BJ (cell line): Measurements from ENCODE around the gene PIGQ. TPM values are rescaled to one million over a fixed set of nuclear protein-coding genes. Genes with fewer than 3 reads are reported as not detected.

Experiments used
- CTCF ChIA-PET: fragments of 350-600 bp; formaldehyde crosslinking; extraction: SDS; loops from one replicate; lab custom pipeline; 2021; ENCODE audit warnings: antibody characterized with exemption, inconsistent platforms; lab: Yijun Ruan, JAX
- POLR2A ChIA-PET: fragments of 300-600 bp; sonication (Branson Sonifier 250); formaldehyde crosslinking; extraction: SDS; loops from one replicate; lab custom pipeline; 2021; ENCODE audit warnings: antibody characterized with exemption; lab: Charles Lee
- DNase-seq: peaks from one replicate; pipeline ENCODE4 v3.0.0-alpha.2; 2011; ENCODE audit warnings: low read depth
- H3K27me3 ChIP-seq: 2 replicates; pipeline ENCODE4 v1.6.0; 2011; ENCODE audit warnings: low read length; ENCODE audit not compliant: control insufficient read depth, insufficient read depth
- H3K36me3 ChIP-seq: 2 replicates; pipeline ENCODE4 v1.5.1; 2011; ENCODE audit warnings: low read length; ENCODE audit not compliant: control insufficient read depth, insufficient read depth
- H3K4me3 ChIP-seq: 2 replicates; pipeline ENCODE4 v1.5.1; 2011; ENCODE audit warnings: low read depth, mild to moderate bottlenecking, control low read depth, low read length
- CTCF ChIP-seq: IDR thresholded peaks from 2 replicates; pipeline ENCODE4 v1.5.1; 2011; ENCODE audit warnings: low read depth, mild to moderate bottlenecking, control low read depth, inconsistent platforms, low read length, moderate library complexity; ENCODE audit not compliant: insufficient read depth
- polyA plus RNA-seq: library from polyadenylated mRNA; depleted of rRNA; stranded (reverse); fragments of >200 nt; gene quantifications from 2 replicates; pipeline ENCODE4 v1.2.3, GENCODE V29; 2011; rRNA removed
- small RNA-seq: library from RNA; depleted of rRNA; stranded (forward); fragments of <200 nt; gene quantifications from one replicate; pipeline ENCODE3, GENCODE V24; 2012; ENCODE audit warnings: low replicate concordance, low read depth; ENCODE audit not compliant: insufficient read length

PIGQ gene
- polyA plus RNA-seq, 1 experiment = 26.6 TPM

GRCh38 chr16:631808-632358, 62.1 kb downstream of the PIGQ start:
- ChIA-PET CTCF (no interaction called here), POLR2A (no interaction called here)
- Histone ChIP-seq H3K4me3 (no peak overlapping the region), H3K36me3 (peaks cover 17% of the 10 kb centered on the region), H3K27me3 (no peaks in the 10 kb centered on the region)
- TF ChIP-seq CTCF = no peak
- no peak for DNase-seq

GRCh38 chr16:632486-633335, 62.9 kb downstream of the PIGQ start:
- no peak for DNase-seq
- Histone ChIP-seq H3K4me3 (no peak overlapping the region), H3K27me3 (no peaks in the 10 kb centered on the region), H3K36me3 (peaks cover 14% of the 10 kb centered on the region)
- POLR2A ChIA-PET = no interaction called here
- TF ChIP-seq CTCF = no peak
- CTCF ChIA-PET = interaction anchor here (1.2 kb wide), 1 partner anchor 15 kb away, joined by 4 read pairs; no protein-coding TSS in a partner anchor

GRCh38 chr16:633336-634050, 63.7 kb downstream of the PIGQ start:
- CTCF ChIA-PET = interaction anchor here (1.2 kb wide), 1 partner anchor 14 kb away, joined by 4 read pairs; no protein-coding TSS in a partner anchor
- H3K4me3 ChIP-seq = no peak overlapping the region
- H3K27me3 ChIP-seq = no peaks in the 10 kb centered on the region
- DNase-seq = no peak
- POLR2A ChIA-PET = interaction anchor here (0.5 kb wide), 1 partner anchor 46 kb away, joined by 14 read pairs; no protein-coding TSS in a partner anchor
- H3K36me3 ChIP-seq = peaks cover 12% of the 10 kb centered on the region
- TF ChIP-seq CTCF = no peak

Small RNA genes lying within 50 kb of the gene (small RNA-seq; reads per million reads assigned to genes)
- gene MIR3176 (not detected), gene MIR5587 (not detected), gene Z98883.1 (not detected)

Other genes starting within 250 kb of the PIGQ start
- gene AXIN1, start 217.2 kb upstream of the PIGQ start, polyA plus RNA-seq = 4.0 and 4.3 TPM in 2 replicates
- gene MRPL28, start 199.4 kb upstream of the PIGQ start, polyA plus RNA-seq = 143 and 188 TPM in 2 replicates
- gene PGAP6, start 188.0 kb upstream of the PIGQ start, polyA plus RNA-seq = 65.2 and 131 TPM in 2 replicates
- 227 and 290 TPM in 2 replicates for gene NME4, start 172.8 kb upstream of the PIGQ start, polyA plus RNA-seq
- gene DECR2, start 168.1 kb upstream of the PIGQ start, polyA plus RNA-seq = 14.7 and 23.6 TPM in 2 replicates
- 8.6 and 13.3 TPM in 2 replicates for gene RAB11FIP3, start 144.3 kb upstream of the PIGQ start, polyA plus RNA-seq
- 8.4 and 12.9 TPM in 2 replicates for gene CAPN15, start 42.3 kb upstream of the PIGQ start, polyA plus RNA-seq
- not detected in 2 replicates for gene PRR35, start 9.6 kb upstream of the PIGQ start, polyA plus RNA-seq
- 0.31 and 0.66 TPM in 2 replicates for gene NHLRC4, start 3.0 kb upstream of the PIGQ start, polyA plus RNA-seq
- 6.5 and 7.6 TPM in 2 replicates for gene RAB40C, start 20.1 kb downstream of the PIGQ start, polyA plus RNA-seq
- gene WFIKKN1, start 61.0 kb downstream of the PIGQ start, polyA plus RNA-seq = not detected in 2 replicates
- gene METTL26, start 66.3 kb downstream of the PIGQ start, polyA plus RNA-seq = 77.2 and 105 TPM in 2 replicates
- 10.6 and 16.5 TPM in 2 replicates for gene MCRIP2, start 71.9 kb downstream of the PIGQ start, polyA plus RNA-seq
- gene WDR90, start 79.4 kb downstream of the PIGQ start, polyA plus RNA-seq = 6.2 and 10.0 TPM in 2 replicates
- gene RHOT2, start 98.2 kb downstream of the PIGQ start, polyA plus RNA-seq = 37.1 and 81.7 TPM in 2 replicates
- 0.74 and 1.3 TPM in 2 replicates for gene RHBDL1, start 105.7 kb downstream of the PIGQ start, polyA plus RNA-seq
- 75.9 and 148 TPM in 2 replicates for gene STUB1, start 110.4 kb downstream of the PIGQ start, polyA plus RNA-seq
- gene JMJD8, start 114.4 kb downstream of the PIGQ start, polyA plus RNA-seq = 54.8 and 91.8 TPM in 2 replicates
- 2.2 and 3.7 TPM in 2 replicates for gene WDR24, start 120.4 kb downstream of the PIGQ start, polyA plus RNA-seq
- 0.32 and 0.67 TPM in 2 replicates for gene FBXL16, start 135.8 kb downstream of the PIGQ start, polyA plus RNA-seq
- 33.7 and 40.3 TPM in 2 replicates for gene METRN, start 145.2 kb downstream of the PIGQ start, polyA plus RNA-seq
- gene ANTKMT, start 151.2 kb downstream of the PIGQ start, polyA plus RNA-seq = 7.7 and 10.7 TPM in 2 replicates
- gene CCDC78, start 156.5 kb downstream of the PIGQ start, polyA plus RNA-seq = 0.77 and 2.4 TPM in 2 replicates
- 4.3 and 7.0 TPM in 2 replicates for gene HAGHL, start 157.1 kb downstream of the PIGQ start, polyA plus RNA-seq
- 16.1 and 23.1 TPM in 2 replicates for gene CIAO3, start 171.0 kb downstream of the PIGQ start, polyA plus RNA-seq
- gene MSLN, start 190.8 kb downstream of the PIGQ start, polyA plus RNA-seq = 0.25 and 0.67 TPM in 2 replicates
- 13.7 and 24.7 TPM in 2 replicates for gene RPUSD1, start 218.4 kb downstream of the PIGQ start, polyA plus RNA-seq
- gene CHTF18, start 218.7 kb downstream of the PIGQ start, polyA plus RNA-seq = 2.6 and 6.1 TPM in 2 replicates
- gene GNG13, start 230.8 kb downstream of the PIGQ start, polyA plus RNA-seq = not detected in 2 replicates